ENCODE results near the gene ZNF468.
"Not testable (repeated sequence)": the region's sequence is repeated elsewhere in the genome, so short reads cannot be mapped to it uniquely, and the experiment has no call there.

Gene ZNF468

GRCh38 chr19:52825765-52826164 is 31.7 kb downstream of the ZNF468 start:
- FAIRE-seq = no peak

GRCh38 chr19:52823676-52824075 is 33.7 kb downstream of the ZNF468 start:
- FAIRE-seq = no peak

- peak; percentile 24 for FAIRE-seq
Observed at GRCh38 chr19:52821204-52821960, 36.0 kb downstream of the ZNF468 start, which contains the start of gene ZNF28. TSS of gene ZNF28 (minus strand) at chr19:52821633. CDS start at chr19:52817958, 3,675 bp downstream.

- not testable (repeated sequence) for FAIRE-seq
Observed at GRCh38 chr19:52820472-52821203, 36.8 kb downstream of the ZNF468 start.

- no peak for FAIRE-seq
Observed at GRCh38 chr19:52809801-52810200, 47.6 kb downstream of the ZNF468 start.

GRCh38 chr19:52799950-52800640 is 57.3 kb downstream of the ZNF468 start:
- not testable (repeated sequence) for FAIRE-seq

- FAIRE-seq = no peak
Observed at GRCh38 chr19:52789440-52789839, 68.0 kb downstream of the ZNF468 start.
